ENCODE data around the gene KDM3A.
A peak's percentile ranks its signal among the peaks of the same experiment; 100 is the strongest.

Gene KDM3A

GRCh38 chr2:86414996-86415395, 26.2 kb upstream of the KDM3A start:
- Histone ChIP-seq H3K27me3 (replicated peaks in 2 of 5; ENCODE audit: control insufficient read depth in 4 of 5, insufficient read depth in 5 of 5, low read length in 4 of 5) (no peaks in the 10 kb centered on the region), H3K36me3 (ENCODE audit: control insufficient read depth in 4 of 4, insufficient read depth in 4 of 4, low read length in 3 of 4) (no peaks in the 10 kb centered on the region), H3K4me3 (ENCODE audit: control insufficient read depth in 1 of 7, extremely low read depth in 1 of 7, insufficient read depth in 4 of 7, low read depth in 2 of 7, low read length in 6 of 7) (peak overlapping the region in 1 of 7 experiments; percentile 44), H3K27ac (ENCODE audit: insufficient read depth in 1 of 2, low read depth in 1 of 2, low read length in 2 of 2, poor library complexity in 1 of 2, severe bottlenecking in 2 of 2) (no peak overlapping the region), H3K9me3 (ENCODE audit: control extremely low read depth in 1 of 5, control insufficient read depth in 4 of 5, insufficient read depth in 2 of 5, low read depth in 1 of 5, low read length in 4 of 5) (peaks cover 0 to 2% (median 0%) of the 10 kb centered on the region in 5 experiments), H3K4me1 (ENCODE audit: control extremely low read depth in 1 of 4, control insufficient read depth in 4 of 4, insufficient read depth in 4 of 4, low read length in 3 of 4) (peaks cover 4 to 49% (median 26%) of the 10 kb centered on the region in 4 experiments)
- peak in 2 of 3 donors; percentile 62 to 78 for DNase-seq
- ChIA-PET CTCF (interaction anchor here (0.6 to 1.9 kb wide), 4 partner anchors 19 to 316 kb away, joined by 3 to 7 read pairs (median 4); partner anchors contain the start of gene KDM3A), POLR2A (interaction anchor here (0.6 to 2.5 kb wide), 2 partner anchors 16 to 27 kb away, joined by 3 to 10 read pairs; partner anchors contain the start of gene KDM3A)
- 0% methylated on average over 2 of the region's 3 CpGs for WGBS (ENCODE audit: insufficient coverage)

- peak overlapping the region in 1 of 7 experiments; percentile 39 for H3K4me3 ChIP-seq (ENCODE audit: control insufficient read depth in 1 of 7, extremely low read depth in 1 of 7, insufficient read depth in 4 of 7, low read depth in 2 of 7, low read length in 6 of 7)
- no peaks in the 10 kb centered on the region for H3K36me3 ChIP-seq (ENCODE audit: control insufficient read depth in 4 of 4, insufficient read depth in 4 of 4, low read length in 3 of 4)
- DNase-seq: peak in 1 of 3 donors; percentile 13
- no peak overlapping the region for H3K27ac ChIP-seq (ENCODE audit: insufficient read depth in 1 of 2, low read depth in 1 of 2, low read length in 2 of 2, poor library complexity in 1 of 2, severe bottlenecking in 2 of 2)
- no peaks in the 10 kb centered on the region for H3K27me3 ChIP-seq (replicated peaks in 2 of 5; ENCODE audit: control insufficient read depth in 4 of 5, insufficient read depth in 5 of 5, low read length in 4 of 5)
- ChIA-PET CTCF (no interaction called here), POLR2A (no interaction called here)
- H3K9me3 ChIP-seq (ENCODE audit: control extremely low read depth in 1 of 5, control insufficient read depth in 4 of 5, insufficient read depth in 2 of 5, low read depth in 1 of 5, low read length in 4 of 5): no peaks in the 10 kb centered on the region
- 0% methylated on average over 1 of the region's 2 CpGs for WGBS (ENCODE audit: insufficient coverage)
- peaks cover 4 to 49% (median 26%) of the 10 kb centered on the region in 4 experiments for H3K4me1 ChIP-seq (ENCODE audit: control extremely low read depth in 1 of 4, control insufficient read depth in 4 of 4, insufficient read depth in 4 of 4, low read length in 3 of 4)
Measured at GRCh38 chr2:86416146-86416545, 25.0 kb upstream of the KDM3A start.

- H3K4me3 ChIP-seq (ENCODE audit: control insufficient read depth in 1 of 7, extremely low read depth in 1 of 7, insufficient read depth in 4 of 7, low read depth in 2 of 7, low read length in 6 of 7): no peak overlapping the region
- H3K4me1 ChIP-seq (ENCODE audit: control extremely low read depth in 1 of 4, control insufficient read depth in 4 of 4, insufficient read depth in 4 of 4, low read length in 3 of 4): peaks cover 4 to 49% (median 24%) of the 10 kb centered on the region in 4 experiments
- H3K9me3 ChIP-seq (ENCODE audit: control extremely low read depth in 1 of 5, control insufficient read depth in 4 of 5, insufficient read depth in 2 of 5, low read depth in 1 of 5, low read length in 4 of 5): peaks cover 0 to 6% (median 0%) of the 10 kb centered on the region in 5 experiments
- CTCF ChIA-PET: interaction anchor here (1.7 kb wide), 1 partner anchor 24 kb away, joined by 8 read pairs; the partner anchor contains the start of gene KDM3A
- POLR2A ChIA-PET: no interaction called here
- no peak overlapping the region for H3K27ac ChIP-seq (ENCODE audit: insufficient read depth in 1 of 2, low read depth in 1 of 2, low read length in 2 of 2, poor library complexity in 1 of 2, severe bottlenecking in 2 of 2)
- WGBS (ENCODE audit: insufficient coverage): no CpG with 5 or more reads among the region's 1 CpG
- no peaks in the 10 kb centered on the region for H3K27me3 ChIP-seq (replicated peaks in 2 of 5; ENCODE audit: control insufficient read depth in 4 of 5, insufficient read depth in 5 of 5, low read length in 4 of 5)
- DNase-seq: no peak
- H3K36me3 ChIP-seq (ENCODE audit: control insufficient read depth in 4 of 4, insufficient read depth in 4 of 4, low read length in 3 of 4): no peaks in the 10 kb centered on the region
Measured at GRCh38 chr2:86417961-86418360, 23.2 kb upstream of the KDM3A start.

- 86% methylated on average over 4 of the region's 5 CpGs for WGBS (ENCODE audit: insufficient coverage)
- Histone ChIP-seq H3K4me1 (ENCODE audit: control extremely low read depth in 1 of 4, control insufficient read depth in 4 of 4, insufficient read depth in 4 of 4, low read length in 3 of 4) (peaks cover 4 to 22% (median 8%) of the 10 kb centered on the region in 4 experiments), H3K36me3 (ENCODE audit: control insufficient read depth in 4 of 4, insufficient read depth in 4 of 4, low read length in 3 of 4) (no peaks in the 10 kb centered on the region), H3K4me3 (ENCODE audit: control insufficient read depth in 1 of 7, extremely low read depth in 1 of 7, insufficient read depth in 4 of 7, low read depth in 2 of 7, low read length in 6 of 7) (no peak overlapping the region), H3K27me3 (replicated peaks in 2 of 5; ENCODE audit: control insufficient read depth in 4 of 5, insufficient read depth in 5 of 5, low read length in 4 of 5) (no peaks in the 10 kb centered on the region), H3K9me3 (ENCODE audit: control extremely low read depth in 1 of 5, control insufficient read depth in 4 of 5, insufficient read depth in 2 of 5, low read depth in 1 of 5, low read length in 4 of 5) (peaks cover 0 to 8% (median 2%) of the 10 kb centered on the region in 5 experiments), H3K27ac (ENCODE audit: insufficient read depth in 1 of 2, low read depth in 1 of 2, low read length in 2 of 2, poor library complexity in 1 of 2, severe bottlenecking in 2 of 2) (no peak overlapping the region)
- ChIA-PET POLR2A (no interaction called here), CTCF (interaction anchor here (0.8 to 0.9 kb wide), 2 partner anchors 14 to 16 kb away, joined by 3 read pairs; no protein-coding TSS in a partner anchor)
- no peak for DNase-seq
Measured at GRCh38 chr2:86420913-86421312, 20.3 kb upstream of the KDM3A start.

GRCh38 chr2:86426271-86426670, 14.9 kb upstream of the KDM3A start:
- H3K4me3 ChIP-seq (ENCODE audit: control insufficient read depth in 1 of 7, extremely low read depth in 1 of 7, insufficient read depth in 4 of 7, low read depth in 2 of 7, low read length in 6 of 7): no peak overlapping the region
- DNase-seq: no peak
- no peaks in the 10 kb centered on the region for H3K36me3 ChIP-seq (ENCODE audit: control insufficient read depth in 4 of 4, insufficient read depth in 4 of 4, low read length in 3 of 4)
- POLR2A ChIA-PET: no interaction called here
- 100% methylated on average over 3 of the region's 4 CpGs for WGBS (ENCODE audit: insufficient coverage)
- H3K27me3 ChIP-seq (replicated peaks in 2 of 5; ENCODE audit: control insufficient read depth in 4 of 5, insufficient read depth in 5 of 5, low read length in 4 of 5): no peaks in the 10 kb centered on the region
- peaks cover 0 to 24% (median 3%) of the 10 kb centered on the region in 5 experiments for H3K9me3 ChIP-seq (ENCODE audit: control extremely low read depth in 1 of 5, control insufficient read depth in 4 of 5, insufficient read depth in 2 of 5, low read depth in 1 of 5, low read length in 4 of 5)
- CTCF ChIA-PET: no interaction called here
- no peak overlapping the region for H3K27ac ChIP-seq (ENCODE audit: insufficient read depth in 1 of 2, low read depth in 1 of 2, low read length in 2 of 2, poor library complexity in 1 of 2, severe bottlenecking in 2 of 2)
- H3K4me1 ChIP-seq (ENCODE audit: control extremely low read depth in 1 of 4, control insufficient read depth in 4 of 4, insufficient read depth in 4 of 4, low read length in 3 of 4): no peaks in the 10 kb centered on the region

GRCh38 chr2:86429335-86429734, 11.8 kb upstream of the KDM3A start:
- CTCF ChIA-PET: no interaction called here

GRCh38 chr2:86430368-86430767, 10.8 kb upstream of the KDM3A start:
- Histone ChIP-seq H3K36me3 (ENCODE audit: control insufficient read depth in 4 of 4, insufficient read depth in 4 of 4, low read length in 3 of 4) (no peaks in the 10 kb centered on the region), H3K27ac (ENCODE audit: insufficient read depth in 1 of 2, low read depth in 1 of 2, low read length in 2 of 2, poor library complexity in 1 of 2, severe bottlenecking in 2 of 2) (no peak overlapping the region), H3K4me3 (ENCODE audit: control insufficient read depth in 1 of 7, extremely low read depth in 1 of 7, insufficient read depth in 4 of 7, low read depth in 2 of 7, low read length in 6 of 7) (no peak overlapping the region), H3K27me3 (replicated peaks in 2 of 5; ENCODE audit: control insufficient read depth in 4 of 5, insufficient read depth in 5 of 5, low read length in 4 of 5) (no peaks in the 10 kb centered on the region), H3K4me1 (ENCODE audit: control extremely low read depth in 1 of 4, control insufficient read depth in 4 of 4, insufficient read depth in 4 of 4, low read length in 3 of 4) (no peaks in the 10 kb centered on the region), H3K9me3 (ENCODE audit: control extremely low read depth in 1 of 5, control insufficient read depth in 4 of 5, insufficient read depth in 2 of 5, low read depth in 1 of 5, low read length in 4 of 5) (peaks cover 0 to 16% (median 3%) of the 10 kb centered on the region in 5 experiments)
- ChIA-PET POLR2A (no interaction called here), CTCF (interaction anchor here (1.0 kb wide), 1 partner anchor 37 kb away, joined by 3 read pairs; no protein-coding TSS in a partner anchor)
- no peak for DNase-seq
- WGBS (ENCODE audit: insufficient coverage): no CpG with 5 or more reads among the region's 1 CpG

More at GRCh38 chr2:86429335-86429734, 11.8 kb upstream of the KDM3A start:
- 80% methylated on average over 1 of the region's 1 CpG for WGBS (ENCODE audit: insufficient coverage)
- H3K4me1 ChIP-seq (ENCODE audit: control extremely low read depth in 1 of 4, control insufficient read depth in 4 of 4, insufficient read depth in 4 of 4, low read length in 3 of 4): no peaks in the 10 kb centered on the region
- POLR2A ChIA-PET: no interaction called here
- H3K4me3 ChIP-seq (ENCODE audit: control insufficient read depth in 1 of 7, extremely low read depth in 1 of 7, insufficient read depth in 4 of 7, low read depth in 2 of 7, low read length in 6 of 7): no peak overlapping the region
- H3K36me3 ChIP-seq (ENCODE audit: control insufficient read depth in 4 of 4, insufficient read depth in 4 of 4, low read length in 3 of 4): no peaks in the 10 kb centered on the region
- H3K9me3 ChIP-seq (ENCODE audit: control extremely low read depth in 1 of 5, control insufficient read depth in 4 of 5, insufficient read depth in 2 of 5, low read depth in 1 of 5, low read length in 4 of 5): peaks cover 0 to 16% (median 3%) of the 10 kb centered on the region in 5 experiments
- no peak overlapping the region for H3K27ac ChIP-seq (ENCODE audit: insufficient read depth in 1 of 2, low read depth in 1 of 2, low read length in 2 of 2, poor library complexity in 1 of 2, severe bottlenecking in 2 of 2)
- no peak for DNase-seq
- H3K27me3 ChIP-seq (replicated peaks in 2 of 5; ENCODE audit: control insufficient read depth in 4 of 5, insufficient read depth in 5 of 5, low read length in 4 of 5): no peaks in the 10 kb centered on the region

Measured in common myeloid progenitor, CD34-positive (primary cell).